HepG2 (cell line): ENCODE results near the gene METTL22. TPM values are rescaled to one million over a fixed set of nuclear protein-coding genes. Genes with fewer than 3 reads are reported as not detected.

Experiments
- ATAC-seq: fragments of 200-7000 bp; cut with Tn5 transposase; 3 replicates; pipeline ENCODE4 v1.9.1; 2020; ENCODE audit warnings: mild to moderate bottlenecking, moderate library complexity
- BruUV-seq: library from RNA; stranded (reverse); fragments of 400-500 nt; replicated peaks from 2 replicates; lab custom pipeline; 2021; lab: Mats Ljungman, UMichigan
- CTCF ChIA-PET: fragments of 300-600 bp; formaldehyde crosslinking; extraction: SDS; loops from one replicate; lab custom pipeline; 2021; ENCODE audit warnings: low total read pairs, inconsistent platforms, low intra/inter-chr PET ratio; lab: Yijun Ruan, JAX
- POLR2A ChIA-PET: fragments of 350-600 bp; sonication (Branson Sonifier 250); formaldehyde crosslinking; loops from one replicate; lab custom pipeline; 2020; ENCODE audit warnings: antibody characterized with exemption, inconsistent platforms; lab: Yijun Ruan, JAX
- DNase-seq: peaks from one replicate; pipeline ENCODE4 v3.0.0-alpha.2; 2015; ENCODE audit warnings: low spot score
- FAIRE-seq: peaks from 3 replicates; lab custom pipeline; 2011; peaks lifted over from hg19 to GRCh38; lab: Jason Lieb, UNC
- H2AFZ ChIP-seq: one replicate; pipeline ENCODE4 v1.6.1; 2011; ENCODE audit warnings: low read length, inconsistent platforms
- H3K27ac ChIP-seq: fragments of 300-600 bp; 3 replicates; pipeline ENCODE4 v1.8.0; 2011; ENCODE audit warnings: mixed run types, mild to moderate bottlenecking, mixed read lengths, low read length, inconsistent platforms; ENCODE audit not compliant: insufficient read depth; ENCODE audit errors: extremely low read length
- H3K27me3 ChIP-seq, 2 experiments: fragments of 200-600 bp in 1 of 2; 2 replicates in 1 of 2; 3 replicates in 1 of 2; pipeline versions ENCODE4 v1.6.0 to v1.8.0; 2011; ENCODE audit warnings: low read length in 2 of 2, mild to moderate bottlenecking in 2 of 2, moderate library complexity in 2 of 2, inconsistent platforms in 1 of 2; ENCODE audit not compliant: insufficient read depth in 2 of 2, control insufficient read depth in 1 of 2
- H3K36me3 ChIP-seq, 2 experiments: fragments of 200-600 bp in 1 of 2; replicated peaks in 1 of 2; 2 replicates in 1 of 2; 3 replicates in 1 of 2; pipeline versions ENCODE4 v1.5.1 to v1.8.0; 2011; ENCODE audit warnings: low read length in 2 of 2, inconsistent platforms in 1 of 2; ENCODE audit not compliant: insufficient read depth in 2 of 2, control insufficient read depth in 1 of 2
- H3K4me1 ChIP-seq: 2 replicates; pipeline ENCODE4 v1.5.1; 2012; ENCODE audit warnings: low read length, inconsistent platforms; ENCODE audit not compliant: insufficient read depth
- H3K4me2 ChIP-seq: 2 replicates; pipeline ENCODE4 v1.6.0; 2011; ENCODE audit warnings: low read depth, low read length, inconsistent platforms
- H3K4me3 ChIP-seq, 3 experiments: fragments of 200-600 bp in 1 of 3; sonication (generic), shearing (Covaris generic) in 1 of 3; replicated peaks in 1 of 3; 2 replicates each; pipeline ENCODE4 v1.5.1; 2011 to 2016; ENCODE audit warnings: low read length in 3 of 3, inconsistent platforms in 2 of 3, low read depth in 2 of 3, mild to moderate bottlenecking in 2 of 3, control low read depth in 1 of 3, mixed read lengths in 1 of 3; ENCODE audit not compliant: insufficient read depth in 1 of 3
- H3K79me2 ChIP-seq: one replicate; pipeline ENCODE4 v1.6.1; 2011; ENCODE audit warnings: low read length, inconsistent platforms; ENCODE audit not compliant: insufficient read depth
- H3K9ac ChIP-seq: 2 replicates; pipeline ENCODE4 v1.6.0; 2011; ENCODE audit warnings: mild to moderate bottlenecking, low read depth, low read length, inconsistent platforms; ENCODE audit not compliant: insufficient read depth
- H3K9me3 ChIP-seq: 2 replicates; pipeline ENCODE4 v1.5.1; 2012; ENCODE audit warnings: mild to moderate bottlenecking, low read length
- H4K20me1 ChIP-seq: 2 replicates; pipeline ENCODE4 v1.6.0; 2011; ENCODE audit warnings: inconsistent platforms, mild to moderate bottlenecking, low read length, moderate library complexity; ENCODE audit not compliant: insufficient read depth
- CBX1 ChIP-seq: IDR thresholded peaks from one replicate; pipeline ENCODE4 v1.6.1; 2016; ENCODE audit warnings: antibody characterized with exemption, low read depth
- HNF4A ChIP-seq: sonication (generic); formaldehyde crosslinking; IDR thresholded peaks from 2 replicates; pipeline ENCODE4 v1.4.0; 2020; ENCODE audit warnings: missing genetic modification reagents
- IKZF1 ChIP-seq: fragments of 450-650 bp; IDR thresholded peaks from 2 replicates; pipeline ENCODE4 v1.7.1; 2016
- IKZF5 ChIP-seq: IDR thresholded peaks from 2 replicates; pipeline ENCODE4 v1.6.1; 2018; ENCODE audit warnings: missing genetic modification reagents, mild to moderate bottlenecking, missing compliant biosample characterization
- MTA3 ChIP-seq: sonication (generic); formaldehyde crosslinking; IDR thresholded peaks from 2 replicates; pipeline ENCODE4 v1.4.0; 2020; ENCODE audit warnings: missing genetic modification reagents
- POLR2G ChIP-seq: fragments of 200-400 bp; formaldehyde crosslinking; IDR thresholded peaks from 2 replicates; pipeline ENCODE4 v1.6.1; 2018; ENCODE audit warnings: mild to moderate bottlenecking, low read depth, low read length, moderate library complexity
- SAFB2 ChIP-seq: sonication (generic); formaldehyde crosslinking; IDR thresholded peaks from 2 replicates; pipeline ENCODE4 v1.5.1; 2020; ENCODE audit warnings: missing genetic modification reagents, low read depth, mild to moderate bottlenecking, borderline replicate concordance
- SMARCE1 ChIP-seq: fragments of 450-650 bp; IDR thresholded peaks from 2 replicates; pipeline ENCODE4 v1.6.1; 2017; ENCODE audit warnings: borderline replicate concordance
- THAP9 ChIP-seq: sonication (generic); formaldehyde crosslinking; IDR thresholded peaks from 2 replicates; pipeline ENCODE4; 2020; ENCODE audit warnings: missing genetic modification reagents, mild to moderate bottlenecking, borderline replicate concordance
- TRIM22 ChIP-seq: fragments of 450-650 bp; IDR thresholded peaks from 2 replicates; pipeline ENCODE4 v1.6.1; 2017
- ZBTB38 ChIP-seq: sonication (generic); formaldehyde crosslinking; IDR thresholded peaks from 2 replicates; pipeline ENCODE4 v1.5.1; 2020; ENCODE audit warnings: mild to moderate bottlenecking, missing genetic modification reagents
- ZBTB44 ChIP-seq: sonication (generic); formaldehyde crosslinking; IDR thresholded peaks from 2 replicates; pipeline ENCODE4 v1.4.0; 2020; ENCODE audit warnings: missing genetic modification reagents
- ZMYM4 ChIP-seq: sonication (generic); formaldehyde crosslinking; IDR thresholded peaks from 2 replicates; pipeline ENCODE4 v1.8.1; 2023; ENCODE audit warnings: mild to moderate bottlenecking, missing genetic modification reagents
- ZNF232 ChIP-seq: sonication (generic); formaldehyde crosslinking; IDR thresholded peaks from 2 replicates; pipeline ENCODE4 v1.4.0; 2020; ENCODE audit warnings: missing genetic modification reagents, borderline replicate concordance
- ZNF737 ChIP-seq: sonication (generic); formaldehyde crosslinking; IDR thresholded peaks from 2 replicates; pipeline ENCODE4 v1.5.0; 2020; ENCODE audit warnings: missing genetic modification reagents, mild to moderate bottlenecking, borderline replicate concordance
- ZNF747 ChIP-seq: sonication (generic); formaldehyde crosslinking; IDR thresholded peaks from 2 replicates; pipeline ENCODE4 v1.8.1; 2023; ENCODE audit warnings: missing genetic modification reagents, mild to moderate bottlenecking, borderline replicate concordance
- ZNF850 ChIP-seq: sonication (generic); formaldehyde crosslinking; conservative IDR thresholded peaks from 2 replicates; pipeline ENCODE4 v1.9.0; 2021; ENCODE audit warnings: mild to moderate bottlenecking, missing genetic modification reagents
- ZNF879 ChIP-seq: sonication (generic); formaldehyde crosslinking; IDR thresholded peaks from 2 replicates; pipeline ENCODE4 v1.8.1; 2023; ENCODE audit warnings: missing genetic modification reagents
- ZSCAN30 ChIP-seq: sonication (generic); formaldehyde crosslinking; IDR thresholded peaks from 2 replicates; pipeline ENCODE4 v1.5.0; 2020; ENCODE audit warnings: mild to moderate bottlenecking, missing genetic modification reagents
- WGBS: methylation state at CpG from one replicate; pipeline ENCODE4 v1.1.6; 2017; ENCODE audit warnings: low lambda C conversion rate; 5-methylcytosine and 5-hydroxymethylcytosine counted together
- in situ Hi-C: cut with HindIII; loops from 2 replicates; pipeline ENCODE4 v1.10.0; 2017; ENCODE audit warnings: low pct_unique_long_range_greater_than_20kb; ENCODE audit not compliant: extremely low pct_ligation_motif_present
- intact Hi-C: fragments of 100-400 bp; cut with micrococcal nuclease; formaldehyde crosslinking; loops from one replicate; pipeline ENCODE4 v1.10.0; 2022; ENCODE audit not compliant: unreplicated experiment
- polyA plus RNA-seq, 8 experiments: library from polyadenylated mRNA; depleted of rRNA in 3 of 8; stranded (reverse) in 7 of 8; unstranded in 1 of 8; fragments of >200 nt; fragmentation: Illumina TruSeq in 4 of 8; extraction: Trizol in 4 of 8; gene quantifications; 2 replicates each; pipeline versions ENCODE4 v1.2.1 to v1.2.3, GENCODE V29; 2011 to 2016; ENCODE audit warnings: low read depth in 4 of 8, missing spikeins in 1 of 8, mixed read lengths in 1 of 8; ENCODE audit not compliant: insufficient read depth in 1 of 8
- total RNA-seq, 5 experiments: library from RNA; depleted of rRNA; stranded (reverse); fragments of >200 nt; fragmentation: Illumina TruSeq; extraction: Trizol; gene quantifications; 2 replicates each; pipeline ENCODE4 v1.2.3, GENCODE V29; 2016; ENCODE audit warnings: low read depth in 1 of 5

The METTL22 gene
- total and polyA plus RNA-seq, 2 of the 13 experiments (the other 11 are each of a cell fraction or from before 2014, with no cell fraction given), result 36.2 to 94.8 TPM

GRCh38 chr16:8649829-8650554, 28.5 kb downstream of the METTL22 start:
- no TSS peak for BruUV-seq
- ATAC-seq (peak; percentile 28), DNase-seq (peak; percentile 29), FAIRE-seq (no peak)
- 67% methylated on average over 8 of the region's 8 CpGs for WGBS
- Histone ChIP-seq H2AFZ (no peak overlapping the region), H3K4me2 (no peak overlapping the region), H4K20me1 (no peaks in the 10 kb centered on the region), H3K27me3 (no peaks in the 10 kb centered on the region), H3K9me3 (no peaks in the 10 kb centered on the region), H3K79me2 (no peaks in the 10 kb centered on the region), H3K36me3 (peaks cover 29 to 35% of the 10 kb centered on the region in 2 experiments), H3K4me3 (no peak overlapping the region), H3K9ac (no peak overlapping the region), H3K27ac (no peak overlapping the region), H3K4me1 (peaks cover 10% of the 10 kb centered on the region)
- intact Hi-C loops (no loop called here), in situ Hi-C loops (loop anchor here (25.0 kb wide), 1 partner anchor 237 kb away; the partner anchor contains the start of gene LITAFD)
- ChIA-PET POLR2A (no interaction called here), CTCF (no interaction called here)
- TF ChIP-seq ZNF879 (CRISPR knock-in tag) (no peak), SMARCE1 (no peak), IKZF1 (no peak), ZSCAN30 (CRISPR knock-in tag) (no peak), ZNF850 (CRISPR knock-in tag) (no peak), ZMYM4 (CRISPR knock-in tag) (no peak), IKZF5 (CRISPR knock-in tag) (0 out of 2 replicates have a peak, but pooled peaks have one; percentile 18), ZBTB44 (CRISPR knock-in tag) (no peak), HNF4A (peak; percentile 58), CBX1 (no peak), ZBTB38 (CRISPR knock-in tag) (no peak), ZNF737 (CRISPR knock-in tag) (no peak), POLR2G (peak; percentile 40; the same call in 1 of the 2 replicates), MTA3 (CRISPR knock-in tag) (no peak), THAP9 (CRISPR knock-in tag) (no peak), ZNF747 (CRISPR knock-in tag) (no peak), ZNF232 (CRISPR knock-in tag) (no peak), SAFB2 (CRISPR knock-in tag) (peak; percentile 73; the same call in 1 of the 2 replicates), TRIM22 (no peak)
